ENCODE data around the gene C11orf54.
"Not testable (repeated sequence)": the region's sequence is repeated elsewhere in the genome, so short reads cannot be mapped to it uniquely, and the experiment has no call there.

The C11orf54 gene

GRCh38 chr11:93766504-93766903, 25.0 kb downstream of the C11orf54 start:
- no peak for DNase-seq (ENCODE audit: low spot score)

GRCh38 chr11:93767018-93767417, 25.5 kb downstream of the C11orf54 start:
- DNase-seq (ENCODE audit: low spot score) = no peak

- no peak for DNase-seq (ENCODE audit: low spot score)
Measured at GRCh38 chr11:93770160-93770559, 28.7 kb downstream of the C11orf54 start.

GRCh38 chr11:93772123-93772522, 30.7 kb downstream of the C11orf54 start:
- no peak for DNase-seq (ENCODE audit: low spot score)

GRCh38 chr11:93773045-93773477, 31.6 kb downstream of the C11orf54 start:
- DNase-seq (ENCODE audit: low spot score) = no peak

GRCh38 chr11:93773601-93774200, 32.2 kb downstream of the C11orf54 start:
- no peak for DNase-seq (ENCODE audit: low spot score)

- not testable (repeated sequence) for DNase-seq (ENCODE audit: low spot score)
Measured at GRCh38 chr11:93774560-93774959, 33.1 kb downstream of the C11orf54 start.

GRCh38 chr11:93775289-93775688, 33.8 kb downstream of the C11orf54 start:
- DNase-seq (ENCODE audit: low spot score) = no peak

GRCh38 chr11:93783362-93783761, 41.9 kb downstream of the C11orf54 start:
- no peak for DNase-seq (ENCODE audit: low spot score)

- no peak for DNase-seq (ENCODE audit: low spot score)
Measured at GRCh38 chr11:93783765-93784144, 42.3 kb downstream of the C11orf54 start.

- peak; percentile 89 for DNase-seq (ENCODE audit: low spot score)
Measured at GRCh38 chr11:93784145-93784934, 42.9 kb downstream of the C11orf54 start, which contains the start of gene MED17. Gene MED17, plus strand, starts transcription at chr11:93784282. Its CDS starts 232 bp downstream, at chr11:93784514.

- DNase-seq (ENCODE audit: low spot score) = peak; percentile 10
Measured at GRCh38 chr11:93784935-93785360, 43.5 kb downstream of the C11orf54 start.

- no peak for DNase-seq (ENCODE audit: low spot score)
Measured at GRCh38 chr11:93791493-93791892, 50.0 kb downstream of the C11orf54 start.

GRCh38 chr11:93796441-93797231, 55.2 kb downstream of the C11orf54 start:
- DNase-seq (ENCODE audit: low spot score) = no peak

GRCh38 chr11:93801366-93801765, 59.9 kb downstream of the C11orf54 start:
- no peak for DNase-seq (ENCODE audit: low spot score)

- DNase-seq (ENCODE audit: low spot score) = no peak
Measured at GRCh38 chr11:93804879-93805278, 63.4 kb downstream of the C11orf54 start.

GRCh38 chr11:93807980-93808379, 66.5 kb downstream of the C11orf54 start:
- no peak for DNase-seq (ENCODE audit: low spot score)

GRCh38 chr11:93813974-93814373, 72.5 kb downstream of the C11orf54 start:
- no peak for DNase-seq (ENCODE audit: low spot score)

Data from LoVo (cell line).